GM20000 (cell line): Measurements from ENCODE around the gene ZNF106.

Source experiments
- DNase-seq: peaks from one replicate; pipeline ENCODE4 v3.0.0; 2012; ENCODE audit warnings: low spot score
- CTCF ChIP-seq: IDR thresholded peaks from 2 replicates; pipeline ENCODE4 v1.5.1; 2012; ENCODE audit warnings: mild to moderate bottlenecking, control low read depth; ENCODE audit errors: extremely low read depth, missing control alignments

ZNF106 gene

GRCh38 chr15:42471002-42471401, 19.9 kb downstream of the ZNF106 start:
- DNase-seq = no peak
- TF ChIP-seq CTCF = no peak

- no peak for DNase-seq
- TF ChIP-seq CTCF = no peak
Observed at GRCh38 chr15:42465520-42466259, 25.3 kb downstream of the ZNF106 start.

GRCh38 chr15:42461261-42461660, 29.7 kb downstream of the ZNF106 start:
- TF ChIP-seq CTCF = no peak
- DNase-seq = no peak

- DNase-seq = peak; percentile 59
- TF ChIP-seq CTCF = no peak
Observed at GRCh38 chr15:42457445-42458442, 33.2 kb downstream of the ZNF106 start.

GRCh38 chr15:42456971-42457370, 34.0 kb downstream of the ZNF106 start:
- TF ChIP-seq CTCF = no peak
- DNase-seq = no peak

GRCh38 chr15:42456531-42456930, 34.4 kb downstream of the ZNF106 start:
- DNase-seq = no peak

More at GRCh38 chr15:42456531-42456930, 34.4 kb downstream of the ZNF106 start:
- no peak for TF ChIP-seq CTCF
